SU-DHL-6 (cell line): ENCODE data around the gene PFN1.

Experiments
- H2AFZ ChIP-seq: fragments of 200-600 bp; sonication (generic); 2 replicates; pipeline ENCODE4 v1.6.1; 2014; ENCODE audit warnings: low read depth, mild to moderate bottlenecking, moderate library complexity, mixed read lengths, antibody characterized with exemption, low read length; ENCODE audit not compliant: severe bottlenecking
- H3F3A ChIP-seq: fragments of 200-600 bp; shearing (Covaris generic); 2 replicates; pipeline ENCODE4 v1.6.0; 2016; ENCODE audit warnings: antibody characterized with exemption, mild to moderate bottlenecking; ENCODE audit not compliant: insufficient read depth
- H3K27ac ChIP-seq: fragments of 200-600 bp; sonication (generic); 2 replicates; pipeline ENCODE4 v1.5.1; 2016; ENCODE audit warnings: low read depth, mild to moderate bottlenecking, low read length, moderate library complexity, mixed read lengths
- H3K27me3 ChIP-seq: fragments of 200-600 bp; sonication (generic), shearing (Covaris generic); 2 replicates; pipeline ENCODE4 v1.6.0; 2014; ENCODE audit warnings: mild to moderate bottlenecking, low read length
- H3K36me3 ChIP-seq: fragments of 200-600 bp; sonication (generic); 2 replicates; pipeline ENCODE4 v1.6.1; 2014; ENCODE audit warnings: mild to moderate bottlenecking, low read length, mixed read lengths
- H3K4me2 ChIP-seq: fragments of 300-600, 200-600 bp; shearing (Covaris generic), sonication (generic); 2 replicates; pipeline ENCODE4 v1.6.0; 2014; ENCODE audit warnings: low read length, low read depth, mild to moderate bottlenecking; ENCODE audit not compliant: poor library complexity, severe bottlenecking
- H3K4me3 ChIP-seq: fragments of 200-600 bp; sonication (generic); 2 replicates; pipeline ENCODE4 v1.5.1; 2014; ENCODE audit warnings: antibody characterized with exemption, low read length, mild to moderate bottlenecking, mixed read lengths; ENCODE audit not compliant: insufficient read depth, poor library complexity, severe bottlenecking
- H3K79me2 ChIP-seq: fragments of 200-600 bp; sonication (generic); 2 replicates; pipeline ENCODE4 v1.6.1; 2014; ENCODE audit warnings: mild to moderate bottlenecking, low read length, moderate library complexity; ENCODE audit not compliant: insufficient read depth
- H3K9ac ChIP-seq: fragments of 200-600 bp; sonication (generic); 2 replicates; pipeline ENCODE4 v1.7.0; 2014; ENCODE audit warnings: mild to moderate bottlenecking, low read length
- H3K9me2 ChIP-seq: fragments of 200-600 bp; sonication (generic); replicated peaks from 2 replicates; pipeline ENCODE4 v1.6.1; 2014; ENCODE audit warnings: low read length; ENCODE audit not compliant: insufficient read depth
- H3K9me3 ChIP-seq: fragments of 200-600 bp; sonication (generic); 2 replicates; pipeline ENCODE4 v1.6.1; 2014; ENCODE audit warnings: low read length, mixed read lengths; ENCODE audit not compliant: insufficient read depth
- H4K20me1 ChIP-seq: fragments of 200-600 bp; sonication (generic); 2 replicates; pipeline ENCODE4 v1.6.1; 2014; ENCODE audit warnings: low read depth, mild to moderate bottlenecking, antibody characterized with exemption, low read length, moderate library complexity, mixed read lengths
- EZH2phosphoT487 ChIP-seq: fragments of 200-600 bp; sonication (generic), shearing (Covaris generic); conservative IDR thresholded peaks from 2 replicates; pipeline ENCODE4 v1.6.1; 2018; ENCODE audit warnings: mild to moderate bottlenecking, antibody characterized with exemption, low read length, moderate library complexity, mixed read lengths
- TF ChIP-seq, protein P1 (sequence below): fragments of 200-600 bp; sonication (generic); IDR thresholded peaks from one replicate; pipeline ENCODE4 v1.5.1; 2017; ENCODE audit warnings: antibody characterized with exemption, mild to moderate bottlenecking, low read length, moderate library complexity; ENCODE audit not compliant: insufficient read depth, poor library complexity, severe bottlenecking

PFN1 gene

DNA sequence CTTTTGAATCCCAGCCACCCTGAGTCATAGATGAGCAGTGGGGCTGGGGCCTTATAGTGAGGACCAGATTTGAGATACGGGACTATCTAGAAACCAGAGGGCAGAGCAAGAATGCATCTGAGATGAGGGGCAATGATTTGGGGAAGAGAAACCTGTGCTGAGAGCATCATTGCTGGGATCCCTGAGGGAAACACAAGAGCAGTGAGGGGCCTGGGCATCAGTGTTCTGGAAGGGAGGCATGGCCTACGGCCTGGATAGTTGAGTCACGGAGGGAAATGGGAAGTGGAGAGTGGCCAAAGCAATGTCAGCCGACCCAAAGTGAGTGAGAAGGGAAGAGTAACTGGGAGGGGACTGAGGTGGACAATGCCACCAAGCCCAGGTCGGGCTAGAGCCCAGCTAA, 34.0 kb upstream of the PFN1 start:
- Histone ChIP-seq H3K79me2 (peaks cover 10% of the 10 kb centered on the region; the same call in 1 of the 2 replicates), H4K20me1 (no peaks in the 10 kb centered on the region), H3K27ac (no peak overlapping the region), H3K36me3 (no peaks in the 10 kb centered on the region), H3K9me2 (no peaks in the 10 kb centered on the region), H3K9me3 (no peaks in the 10 kb centered on the region), H3K4me2 (no peak overlapping the region), H2AFZ (no peak overlapping the region), H3K4me3 (no peak overlapping the region), H3K27me3 (no peaks in the 10 kb centered on the region), H3F3A (peaks cover 4% of the 10 kb centered on the region; the same call in 1 of the 2 replicates), H3K9ac (no peak overlapping the region)
- TF ChIP-seq, protein P1, sequence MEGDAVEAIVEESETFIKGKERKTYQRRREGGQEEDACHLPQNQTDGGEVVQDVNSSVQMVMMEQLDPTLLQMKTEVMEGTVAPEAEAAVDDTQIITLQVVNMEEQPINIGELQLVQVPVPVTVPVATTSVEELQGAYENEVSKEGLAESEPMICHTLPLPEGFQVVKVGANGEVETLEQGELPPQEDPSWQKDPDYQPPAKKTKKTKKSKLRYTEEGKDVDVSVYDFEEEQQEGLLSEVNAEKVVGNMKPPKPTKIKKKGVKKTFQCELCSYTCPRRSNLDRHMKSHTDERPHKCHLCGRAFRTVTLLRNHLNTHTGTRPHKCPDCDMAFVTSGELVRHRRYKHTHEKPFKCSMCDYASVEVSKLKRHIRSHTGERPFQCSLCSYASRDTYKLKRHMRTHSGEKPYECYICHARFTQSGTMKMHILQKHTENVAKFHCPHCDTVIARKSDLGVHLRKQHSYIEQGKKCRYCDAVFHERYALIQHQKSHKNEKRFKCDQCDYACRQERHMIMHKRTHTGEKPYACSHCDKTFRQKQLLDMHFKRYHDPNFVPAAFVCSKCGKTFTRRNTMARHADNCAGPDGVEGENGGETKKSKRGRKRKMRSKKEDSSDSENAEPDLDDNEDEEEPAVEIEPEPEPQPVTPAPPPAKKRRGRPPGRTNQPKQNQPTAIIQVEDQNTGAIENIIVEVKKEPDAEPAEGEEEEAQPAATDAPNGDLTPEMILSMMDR = no peak
- no peak for TF ChIP-seq EZH2phosphoT487

DNA sequence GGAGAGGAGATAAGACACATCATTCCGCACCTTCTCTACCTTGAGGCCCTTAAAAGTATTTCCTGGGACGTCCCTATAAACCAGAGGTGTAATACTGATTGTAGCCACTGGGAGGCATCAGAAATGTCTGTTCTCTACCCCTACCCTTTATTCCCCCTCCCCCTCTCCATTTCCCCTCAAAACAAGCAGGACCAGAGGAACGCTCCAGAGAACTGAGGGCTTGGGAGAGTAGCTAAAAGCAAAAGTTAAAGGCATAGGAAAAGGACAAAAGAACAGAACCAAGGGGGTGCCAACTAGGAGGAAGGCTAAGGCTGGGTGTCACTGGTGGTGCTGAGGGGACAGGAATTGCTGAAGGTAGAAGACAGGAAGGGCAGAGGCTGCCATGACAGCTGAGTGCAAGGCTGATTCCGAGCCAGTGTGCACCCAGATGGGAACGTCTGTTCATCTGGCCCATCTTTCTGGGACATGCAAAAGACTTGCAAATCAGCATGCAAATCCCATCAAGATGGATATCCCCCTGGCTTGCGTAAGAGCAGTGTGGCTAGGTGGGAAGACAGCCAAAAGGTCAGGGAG, 32.4 kb upstream of the PFN1 start:
- H3K9me3 ChIP-seq = no peaks in the 10 kb centered on the region
- H3K27me3 ChIP-seq = no peaks in the 10 kb centered on the region
- no peak overlapping the region for H3K27ac ChIP-seq
- H2AFZ ChIP-seq = no peak overlapping the region
- H3K4me2 ChIP-seq = no peak overlapping the region
- H3K9me2 ChIP-seq = no peaks in the 10 kb centered on the region
- H3K4me3 ChIP-seq = no peak overlapping the region
- no peaks in the 10 kb centered on the region for H4K20me1 ChIP-seq
- no peaks in the 10 kb centered on the region for H3K36me3 ChIP-seq
- no peak overlapping the region for H3K9ac ChIP-seq
- TF ChIP-seq EZH2phosphoT487 = no peak
- TF ChIP-seq, protein P1 = peak; percentile 59
- H3F3A ChIP-seq = 0 out of 2 replicates have a peak, but pooled peaks cover 4% of the 10 kb centered on the region
- H3K79me2 ChIP-seq = no peaks in the 10 kb centered on the region

DNA sequence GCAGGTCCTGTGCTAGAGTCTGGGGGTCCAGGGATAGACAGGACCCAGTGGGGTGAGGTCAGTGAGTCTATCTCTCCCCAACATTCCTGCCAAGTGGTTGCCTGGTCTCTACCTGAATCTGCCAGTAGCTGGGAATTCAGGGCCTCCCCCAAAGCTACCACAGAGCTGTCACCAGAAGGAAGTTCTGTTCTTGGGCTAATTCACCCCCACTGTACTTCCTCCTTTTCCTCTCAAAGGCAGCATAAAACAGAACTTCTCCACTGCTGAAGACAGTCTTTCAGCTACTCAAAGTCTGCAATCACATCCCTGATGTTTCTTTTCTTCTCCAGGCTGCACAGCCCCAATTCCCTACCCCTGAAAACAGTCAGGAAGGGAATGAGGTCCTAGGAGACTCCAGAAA, 30.4 kb upstream of the PFN1 start:
- H3K27ac ChIP-seq = no peak overlapping the region
- H3K9me2 ChIP-seq = no peaks in the 10 kb centered on the region
- 0 out of 2 replicates have a peak, but pooled peaks cover 4% of the 10 kb centered on the region for H3F3A ChIP-seq
- H3K9me3 ChIP-seq = no peaks in the 10 kb centered on the region
- TF ChIP-seq EZH2phosphoT487 = no peak
- TF ChIP-seq, protein P1 = no peak
- H3K4me2 ChIP-seq = no peak overlapping the region
- H3K9ac ChIP-seq = no peak overlapping the region
- no peak overlapping the region for H2AFZ ChIP-seq
- no peaks in the 10 kb centered on the region for H4K20me1 ChIP-seq
- no peak overlapping the region for H3K4me3 ChIP-seq
- no peaks in the 10 kb centered on the region for H3K79me2 ChIP-seq
- H3K36me3 ChIP-seq = no peaks in the 10 kb centered on the region
- H3K27me3 ChIP-seq = no peaks in the 10 kb centered on the region
